ENCODE data around the gene TP73.

The TP73 gene

DNA sequence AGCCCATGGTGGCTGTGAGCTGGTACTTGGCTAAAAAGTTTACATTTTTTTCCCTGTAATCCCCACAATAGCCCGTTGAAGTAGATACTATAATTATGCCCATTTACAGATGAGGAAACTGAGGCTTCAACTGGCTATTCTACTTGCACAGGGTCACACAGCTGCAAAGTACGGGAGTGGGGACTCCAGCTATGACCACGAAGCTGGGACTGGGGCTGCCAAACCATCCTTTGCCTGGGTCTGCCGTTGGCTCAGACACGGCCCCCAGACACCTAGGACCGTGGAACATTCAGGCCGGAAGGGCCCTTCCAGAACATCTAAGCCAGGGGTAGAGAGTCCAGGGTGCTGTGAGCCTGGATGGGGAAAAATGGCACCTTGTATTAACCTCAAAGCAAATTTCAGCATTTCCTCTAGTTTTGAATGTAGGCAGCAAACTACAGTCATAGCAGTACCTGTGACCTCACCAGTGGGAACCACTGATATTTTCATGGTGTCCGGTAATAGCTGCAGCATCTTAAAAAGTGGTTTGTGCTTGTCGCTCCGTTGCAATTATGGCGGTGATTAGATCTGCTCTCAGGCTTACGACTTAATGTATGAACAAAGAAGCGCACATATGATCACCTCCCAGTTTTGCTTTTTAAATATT lies 4.3 kb downstream of the TP73 start:
- DNase-seq = no peak

DNA sequence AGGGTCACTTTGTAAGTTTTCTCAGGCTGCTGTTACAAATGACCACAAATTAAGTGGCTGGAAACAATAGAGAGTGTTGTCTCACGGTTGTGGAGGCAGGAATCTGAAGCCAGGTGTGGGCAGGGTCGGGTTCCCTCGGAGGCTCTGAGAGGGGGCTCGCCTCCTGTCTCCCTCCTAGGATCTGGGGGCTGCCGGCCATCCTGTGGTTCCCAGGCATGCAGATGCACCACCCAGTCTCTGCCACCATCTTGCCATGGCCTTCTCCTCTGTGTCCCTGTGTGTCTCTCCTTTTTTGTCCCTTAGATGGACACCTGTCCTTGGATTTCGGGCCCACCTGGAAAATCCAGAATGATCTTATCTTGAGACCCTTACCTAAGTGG lies 4.8 kb downstream of the TP73 start:
- DNase-seq = no peak

DNA sequence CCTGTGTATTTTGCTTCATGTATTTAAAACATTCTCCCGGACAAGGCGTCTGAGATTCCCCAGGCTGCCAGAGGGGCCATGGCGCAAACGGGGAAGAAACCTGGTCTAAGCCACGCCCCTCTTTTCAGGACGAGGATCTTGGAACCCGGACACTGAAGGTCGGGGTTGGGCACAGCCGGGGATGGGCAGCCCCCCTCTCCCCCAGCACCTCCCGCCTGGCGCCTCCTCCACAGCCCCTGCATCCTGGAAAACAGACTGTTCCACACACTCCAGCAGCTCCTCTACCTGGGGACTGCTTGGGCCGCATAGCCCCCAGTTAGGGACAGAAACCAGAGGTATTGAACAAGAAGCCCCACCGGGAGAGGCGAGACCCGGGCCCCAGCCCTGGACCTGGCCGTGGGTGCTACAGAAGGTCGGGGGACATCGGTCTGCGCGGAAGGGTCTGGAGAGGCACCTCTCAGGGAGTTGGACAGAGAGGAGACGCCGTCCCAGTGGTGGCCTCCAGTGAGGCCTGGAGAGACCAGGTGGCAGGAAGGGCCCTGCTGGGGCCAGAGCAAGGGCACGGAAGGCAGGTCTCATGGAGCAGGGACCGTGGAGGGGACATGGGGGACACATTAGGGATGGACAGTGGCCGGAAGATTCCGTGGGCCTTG lies 5.4 kb downstream of the TP73 start:
- DNase-seq = no peak

DNA sequence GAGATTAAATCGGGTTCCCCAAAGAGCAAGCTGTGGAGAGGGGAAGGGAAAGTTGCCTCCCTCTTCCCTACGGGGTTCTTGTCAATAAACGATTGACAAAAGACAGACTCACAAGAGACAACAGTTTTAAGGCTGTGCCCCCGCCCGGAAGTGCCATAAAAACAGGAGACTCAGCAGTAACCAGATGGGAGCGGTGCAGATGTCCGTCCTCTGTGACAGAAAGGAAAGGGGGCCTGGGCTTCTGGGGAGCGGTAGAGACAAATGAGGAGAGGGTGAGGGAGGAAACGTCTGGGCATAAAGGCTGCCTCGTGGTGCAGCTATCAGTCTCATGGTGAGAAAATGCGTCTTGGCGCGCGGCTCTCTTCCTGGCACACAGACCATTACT lies 5.9 kb downstream of the TP73 start:
- DNase-seq = no peak

DNA sequence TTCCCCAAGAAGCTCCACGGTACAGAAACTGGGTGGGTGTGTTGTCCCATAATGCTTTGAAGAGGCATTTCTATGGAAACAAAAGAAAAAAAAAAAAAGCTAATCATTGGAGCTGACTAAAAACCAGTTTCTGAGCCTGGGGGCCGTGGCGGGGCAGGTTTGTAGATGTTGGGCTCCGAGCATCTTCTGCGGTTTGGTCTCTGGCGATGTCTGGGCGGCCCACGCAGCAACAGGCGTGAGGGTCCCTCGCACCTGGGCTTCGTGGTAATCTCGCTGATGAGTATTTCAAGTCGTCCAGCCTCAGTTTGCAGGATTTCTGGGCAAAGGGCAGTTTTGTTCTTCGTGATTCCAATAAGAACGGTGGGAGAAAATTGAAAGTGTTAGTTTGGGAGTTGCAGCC lies 6.8 kb downstream of the TP73 start:
- DNase-seq = no peak

DNA sequence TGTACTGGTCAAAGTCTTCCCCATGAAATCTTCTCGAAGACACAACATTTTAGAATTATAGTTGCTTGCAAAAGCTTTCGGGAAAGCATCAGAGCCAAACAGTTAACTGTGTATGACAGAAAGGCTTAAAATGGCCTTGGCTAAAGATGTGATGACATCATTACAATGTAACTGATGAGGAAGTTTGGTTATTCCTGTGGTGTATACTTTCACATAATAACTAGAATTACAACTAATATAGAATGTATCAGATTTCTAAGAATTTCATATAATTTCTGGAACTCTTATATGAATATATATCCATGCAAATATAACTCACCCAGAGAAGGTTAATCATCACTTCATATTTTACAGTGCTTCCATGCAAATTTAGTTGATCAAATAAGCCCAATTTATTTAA lies 8.4 kb downstream of the TP73 start:
- no peak for DNase-seq

DNA sequence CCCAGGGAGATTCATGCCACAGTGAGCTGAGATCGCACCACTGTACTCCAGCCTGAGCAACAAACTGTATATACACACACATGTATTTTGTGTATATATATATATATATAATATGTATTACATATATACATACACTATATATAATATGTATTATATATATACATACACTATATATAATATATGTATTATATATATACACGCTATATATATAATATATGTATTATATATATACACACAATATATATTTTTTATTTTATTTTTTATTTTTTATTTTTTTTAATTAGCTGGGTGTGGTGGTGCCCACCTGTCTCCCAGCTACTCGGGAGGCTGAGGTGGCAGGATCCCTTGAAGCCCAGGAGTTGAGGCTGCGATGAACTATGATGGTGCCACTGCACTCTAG lies 9.3 kb downstream of the TP73 start:
- no peak for DNase-seq

DNA sequence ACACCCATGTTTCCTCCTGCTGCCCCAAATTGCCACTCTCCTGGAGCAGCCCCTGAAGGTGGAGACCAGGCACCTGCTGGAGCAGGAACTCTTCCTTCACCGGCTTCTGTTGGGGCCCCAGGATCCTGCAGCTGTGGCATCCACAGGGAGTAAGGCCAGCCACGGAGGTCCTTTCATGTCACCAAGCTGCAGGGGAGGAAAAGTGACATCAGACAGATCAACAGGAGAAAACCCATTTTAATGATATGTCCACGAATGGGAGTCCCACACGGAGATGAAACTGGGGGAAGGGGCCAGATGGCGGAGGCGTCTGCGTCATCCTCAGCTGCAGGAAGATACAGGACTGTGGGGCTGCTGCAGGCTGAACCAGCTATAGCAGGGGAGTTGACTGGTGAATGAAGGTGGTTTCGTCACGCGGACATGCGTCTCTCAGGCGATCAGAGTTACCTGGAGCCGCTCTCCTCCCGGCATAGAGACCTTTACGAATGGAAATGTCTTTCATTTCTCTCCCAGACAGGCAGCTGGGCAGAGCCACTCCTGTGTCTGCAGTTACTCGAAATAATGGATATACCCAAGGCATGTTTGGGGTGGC lies 9.9 kb downstream of the TP73 start:
- DNase-seq = no peak

DNA sequence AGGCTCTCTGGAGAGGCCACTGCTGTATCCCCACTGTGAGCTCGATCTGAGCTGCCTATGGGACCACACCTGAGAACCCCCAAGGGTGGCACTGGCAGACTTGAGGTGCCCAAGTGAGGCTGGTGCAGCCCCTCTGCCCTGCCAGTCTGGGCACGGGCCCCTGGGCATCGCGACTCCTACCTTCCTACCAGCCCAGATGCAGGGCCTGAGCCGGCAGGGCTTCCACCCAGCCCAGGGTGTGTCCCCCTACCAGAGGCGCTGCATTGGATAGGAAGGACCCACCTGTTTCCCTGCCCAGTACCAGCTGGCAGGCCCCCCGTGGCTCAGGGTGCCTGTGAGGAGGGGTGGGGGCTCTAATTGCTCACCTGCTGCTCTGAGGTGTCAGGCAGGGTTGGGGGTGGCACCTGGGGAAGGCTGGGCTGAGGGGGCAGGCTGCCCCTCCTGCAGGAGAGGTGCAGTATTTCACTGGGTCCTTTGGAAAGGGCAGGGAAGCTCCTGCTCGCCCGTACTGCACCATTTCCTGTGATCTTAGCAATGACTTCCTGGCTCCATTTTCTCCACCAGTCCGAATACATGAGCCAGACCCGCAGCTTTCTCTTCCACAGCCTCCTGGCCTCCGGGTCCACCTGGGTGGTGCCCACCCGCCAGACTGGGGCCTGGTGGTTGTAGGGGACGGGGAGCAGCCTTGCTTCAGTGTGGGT lies 11.8 kb downstream of the TP73 start:
- DNase-seq = no peak

DNA sequence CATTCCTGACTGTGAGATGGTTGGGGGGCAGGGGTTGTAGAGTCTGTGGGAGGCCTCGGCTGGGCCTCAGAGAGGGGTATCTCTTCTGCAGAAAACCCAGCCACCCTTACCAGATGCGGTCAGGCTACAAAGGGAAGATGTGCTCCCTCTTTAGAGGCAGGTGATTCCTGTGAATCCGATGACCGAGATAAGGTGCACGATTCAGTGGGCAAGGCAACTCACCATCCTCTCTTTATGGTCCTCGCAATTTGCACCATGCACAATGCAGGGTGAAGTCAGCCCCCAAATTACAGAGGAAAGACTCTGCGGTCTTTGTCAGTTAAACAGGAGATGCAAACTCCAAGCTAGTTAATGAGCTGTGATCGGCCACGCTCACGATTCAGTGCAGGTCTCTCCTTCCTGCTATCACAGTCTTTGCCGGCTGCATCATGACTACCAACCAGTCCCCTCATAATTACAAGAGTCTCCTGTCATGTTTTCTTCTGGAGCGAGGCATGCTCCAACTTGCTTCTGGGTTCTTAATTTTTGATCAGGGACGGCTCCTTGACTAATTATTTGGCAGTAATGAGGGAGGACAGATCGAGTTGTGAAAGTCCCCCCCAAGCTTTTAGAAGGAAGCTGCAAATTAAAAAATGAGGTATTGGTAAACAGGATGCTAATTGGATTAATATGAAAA lies 12.5 kb downstream of the TP73 start:
- no peak for DNase-seq

DNA sequence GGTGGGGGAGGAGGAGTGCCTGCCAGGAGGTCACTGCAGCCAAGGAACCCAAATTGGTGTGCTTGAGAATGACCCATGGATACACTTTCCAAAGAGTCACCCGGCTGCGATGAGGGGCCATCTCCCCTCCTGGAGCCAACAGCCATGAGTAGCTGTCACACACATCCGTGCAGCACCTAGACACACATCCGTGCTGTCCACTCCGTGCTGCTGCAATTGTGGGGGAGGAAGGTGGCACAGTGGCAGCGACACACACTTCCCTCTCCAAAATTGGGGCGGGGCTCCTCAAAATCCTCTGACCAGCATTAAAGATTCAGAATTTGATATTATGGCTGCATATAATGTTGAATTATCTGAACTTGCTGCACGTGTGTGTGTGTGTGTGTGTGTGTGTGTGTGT lies 15.8 kb downstream of the TP73 start:
- no peak for DNase-seq

DNA sequence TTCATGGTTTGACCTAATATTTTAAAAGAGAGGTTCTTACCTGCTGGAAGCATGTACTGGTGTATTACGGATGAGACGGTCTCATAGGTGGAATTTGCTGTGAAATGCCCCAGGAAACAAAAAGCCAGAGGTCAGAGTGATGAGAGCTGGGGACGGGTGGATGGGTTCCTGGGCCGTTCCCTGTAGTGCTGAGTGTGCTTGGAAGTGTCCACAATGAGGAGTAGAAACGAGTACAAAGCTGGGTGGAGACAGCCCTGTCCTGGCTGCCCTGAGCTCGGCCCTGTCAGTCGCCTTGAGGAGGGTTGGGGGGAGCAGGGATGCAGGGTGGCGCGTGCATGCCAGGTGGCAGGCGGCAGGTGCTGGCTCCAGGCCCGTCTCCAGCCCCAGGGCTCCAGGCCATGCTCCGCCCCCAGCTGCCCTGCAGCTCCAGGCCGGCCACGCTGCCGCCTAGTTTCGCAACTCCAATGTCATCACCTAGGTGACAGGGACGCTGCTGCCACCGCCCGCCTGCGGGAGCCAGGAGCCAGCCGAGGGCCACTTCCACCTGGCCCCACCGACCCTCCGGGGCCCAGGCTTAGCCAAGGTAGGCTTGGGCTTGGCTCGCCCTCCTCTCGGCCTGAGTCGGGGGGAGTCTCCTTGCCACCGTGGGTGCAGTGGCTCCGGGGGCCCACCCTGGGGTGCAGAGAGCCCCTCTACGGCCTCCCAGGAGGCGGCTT lies 16.4 kb downstream of the TP73 start:
- DNase-seq = no peak

DNA sequence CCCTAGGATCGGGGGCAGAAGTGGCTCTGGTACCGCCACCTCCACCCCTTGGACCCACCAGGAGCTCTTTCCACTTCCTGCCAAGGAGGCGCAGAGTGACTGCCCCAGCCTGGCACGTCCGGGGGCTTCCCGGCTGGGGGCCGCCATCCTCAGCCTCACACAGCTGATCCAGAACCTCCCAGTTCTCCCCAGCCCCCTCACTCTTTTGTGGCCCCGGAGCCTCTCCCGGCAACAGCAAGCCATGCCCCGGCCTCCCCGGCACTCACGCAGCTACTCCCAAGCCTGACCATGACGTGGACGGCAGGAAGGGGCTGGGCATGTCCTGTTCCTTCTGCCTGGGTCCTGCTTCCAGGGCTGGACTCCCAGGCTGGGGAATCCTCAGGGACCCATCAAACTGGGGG lies 17.1 kb downstream of the TP73 start:
- DNase-seq = no peak

DNA sequence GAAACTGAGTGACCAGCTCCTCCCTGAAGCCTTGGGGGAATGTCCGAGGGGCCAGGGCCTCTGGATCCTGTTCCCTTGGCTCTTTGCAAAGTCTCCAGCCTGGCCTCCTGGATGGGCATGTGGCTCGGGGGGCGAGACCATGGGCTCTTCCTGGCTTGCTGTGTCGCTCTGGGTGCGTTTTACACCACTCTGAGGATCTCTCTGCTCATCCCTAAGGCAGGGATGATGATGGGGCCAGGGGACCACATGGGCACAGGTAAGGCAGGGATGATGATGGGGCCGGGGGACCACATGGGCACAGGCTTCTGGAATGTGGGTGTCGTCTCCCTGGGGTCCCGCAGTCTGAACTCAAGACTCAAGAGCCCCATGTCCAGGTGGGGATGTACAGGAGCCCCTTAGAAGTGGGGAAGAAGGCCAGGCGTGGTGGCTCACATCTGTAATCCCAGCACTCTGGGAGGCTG lies 17.7 kb downstream of the TP73 start:
- no peak for DNase-seq

DNA sequence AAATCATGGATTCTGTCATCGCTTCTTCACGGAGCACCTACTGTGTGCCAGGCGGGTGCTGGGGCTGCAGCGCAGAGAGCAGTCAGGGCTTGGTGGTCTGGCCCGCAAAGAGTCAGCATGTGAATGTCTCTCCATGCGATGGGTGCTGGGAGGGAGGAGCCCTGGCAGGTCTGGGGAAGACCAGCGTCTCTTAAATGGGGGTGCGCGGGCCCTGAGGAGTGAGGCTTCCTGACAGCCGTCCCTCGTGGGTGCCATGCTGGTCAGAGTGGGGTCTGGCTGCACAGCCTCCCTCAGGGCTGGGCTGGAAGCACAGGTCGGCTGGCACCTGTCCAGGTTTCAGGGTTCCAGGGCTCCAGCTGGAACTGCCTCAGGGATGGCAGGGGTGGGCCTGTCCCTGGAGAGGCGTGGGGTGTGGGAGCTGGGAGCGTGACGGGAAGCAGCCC lies 18.5 kb downstream of the TP73 start:
- no peak for DNase-seq

DNA sequence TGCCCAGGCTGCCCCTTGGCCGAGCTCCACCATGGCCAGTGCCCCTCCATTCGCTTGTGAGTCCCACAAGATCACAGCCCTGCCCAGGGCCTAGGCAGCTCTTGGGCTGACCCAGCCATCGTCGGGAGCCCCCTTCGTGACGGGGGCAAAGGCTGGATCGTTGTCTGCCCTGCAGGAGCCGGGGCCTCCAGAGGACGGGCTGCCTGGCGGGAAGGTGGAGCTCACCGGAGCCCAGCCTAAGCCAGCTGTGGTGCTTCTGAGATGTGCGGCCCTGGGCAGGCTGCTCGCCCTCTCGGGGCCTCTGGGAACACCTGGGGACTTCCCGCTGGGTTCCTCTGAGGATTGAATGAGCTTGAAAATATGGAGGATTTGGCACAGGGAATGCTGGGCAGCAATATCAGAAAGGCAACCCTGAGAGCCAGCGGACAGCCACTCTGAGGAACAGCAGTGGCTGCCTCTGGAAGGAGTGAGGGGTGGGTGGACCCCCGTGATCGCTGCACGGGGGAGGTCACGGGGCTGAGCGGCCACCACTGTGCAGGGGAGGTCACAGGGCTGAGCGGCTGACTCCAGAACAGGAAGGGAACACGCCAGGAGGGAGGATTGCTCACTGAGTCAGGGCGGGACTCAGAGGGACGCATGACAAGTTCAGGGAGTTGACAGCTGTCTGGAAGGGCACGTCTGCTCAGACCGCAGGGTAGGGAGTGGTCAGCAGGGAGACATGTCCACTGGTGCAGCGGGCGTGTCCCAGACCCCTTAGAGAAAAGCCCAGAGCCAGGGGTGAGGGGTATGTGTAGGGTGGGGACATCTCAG lies 19.3 kb downstream of the TP73 start:
- DNase-seq = no peak

DNA sequence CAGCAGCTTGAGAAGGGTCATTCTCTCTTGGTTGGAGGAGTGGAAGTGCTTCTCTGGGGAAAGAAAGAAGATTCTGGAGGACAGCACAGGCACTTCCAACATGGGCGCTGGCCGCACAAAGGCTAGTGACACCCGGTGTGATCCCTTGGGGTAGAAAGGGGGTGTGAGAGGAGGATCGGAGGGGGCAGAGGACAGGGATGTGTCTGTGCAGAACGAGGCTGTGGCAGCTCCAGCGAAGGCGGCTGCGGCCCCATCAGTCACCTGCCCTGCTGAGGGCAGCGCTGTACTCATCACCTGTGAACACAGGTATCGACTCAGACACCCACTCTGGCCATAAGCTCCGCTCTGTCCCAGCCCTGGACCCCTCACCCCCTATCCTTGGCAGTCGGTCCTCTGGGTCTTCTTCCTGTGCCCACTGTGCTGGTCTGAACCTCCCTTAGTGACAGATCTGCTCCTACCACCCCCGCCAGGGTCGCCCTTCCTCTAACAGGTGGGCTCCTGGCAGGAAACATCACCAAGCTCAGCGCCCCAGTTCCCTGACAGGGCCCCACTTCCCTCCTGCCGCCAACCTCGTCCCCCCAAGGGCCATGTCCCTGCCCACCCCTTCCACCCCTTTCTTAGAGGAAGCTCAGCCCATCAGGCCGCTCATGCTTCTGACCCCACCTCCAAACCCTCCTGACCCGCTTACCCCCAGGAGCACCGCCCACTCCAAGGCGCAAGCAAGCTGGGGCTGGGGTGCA lies 20.1 kb downstream of the TP73 start:
- DNase-seq = no peak

DNA sequence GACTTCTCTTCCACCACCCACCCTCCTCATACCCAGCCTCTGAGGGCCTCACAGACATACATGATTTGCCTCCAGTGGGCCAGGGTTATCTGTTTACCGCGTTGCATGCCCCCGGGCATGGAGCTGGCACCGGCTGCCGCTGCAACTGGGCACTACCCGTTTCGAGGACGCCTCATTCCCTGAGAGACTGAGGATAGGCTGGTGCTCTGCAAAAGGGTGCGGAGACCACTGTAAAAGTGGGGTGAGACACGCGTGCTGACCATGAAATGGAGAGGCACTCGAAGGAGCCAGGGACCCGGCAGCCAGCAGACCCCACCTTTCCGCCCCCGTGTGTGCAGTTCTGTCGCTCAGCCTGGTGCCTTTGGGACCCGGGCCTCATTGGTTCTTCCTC lies 20.6 kb downstream of the TP73 start:
- no peak for DNase-seq

DNA sequence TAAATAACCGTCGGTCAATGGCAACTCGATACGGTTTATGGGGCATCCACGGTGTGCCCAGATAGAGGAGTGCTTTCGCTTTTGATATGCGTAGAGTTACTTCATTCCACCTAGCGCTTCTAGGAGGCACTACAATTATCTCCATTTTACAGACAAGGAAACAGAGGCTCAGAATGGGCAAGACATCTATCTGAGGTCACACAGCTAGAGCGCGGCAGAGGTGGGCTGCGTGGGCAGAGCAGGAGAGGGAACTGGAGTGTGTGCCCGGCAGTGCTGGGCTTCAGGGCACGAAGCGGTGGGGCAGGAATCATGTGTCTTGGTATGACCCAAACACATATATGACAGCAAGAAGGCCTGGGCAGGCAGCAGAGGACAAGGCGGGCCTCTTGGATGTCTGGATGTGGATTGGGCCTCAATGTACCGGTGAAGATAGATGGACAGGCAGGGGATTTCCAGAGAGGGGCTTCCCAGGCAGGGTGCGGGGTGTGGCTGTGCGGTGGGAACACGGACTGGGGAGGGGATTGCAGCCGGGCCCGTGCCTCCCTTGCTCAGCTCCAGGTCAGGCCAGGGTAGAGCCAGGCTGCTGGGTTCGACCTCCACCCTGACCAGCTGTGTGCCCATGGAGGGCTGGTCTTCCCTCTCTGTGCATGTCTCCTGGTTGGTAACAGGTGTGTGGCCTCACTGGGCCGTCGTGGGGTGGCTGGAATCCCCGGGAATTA lies 21.2 kb downstream of the TP73 start:
- DNase-seq = no peak

All from activated T-cell treated with anti-CD3 and anti-CD28 coated beads for 4 hours (primary cell).